OCI-LY7 (cell line): ENCODE data around the gene HSD3B1.

Experiments used
- EZH2phosphoT487 ChIP-seq: fragments of 200-600 bp; sonication (generic); IDR thresholded peaks from 2 replicates; pipeline ENCODE4 v1.6.1; 2018; ENCODE audit warnings: low read depth, borderline replicate concordance, mild to moderate bottlenecking, mixed run types, antibody characterized with exemption, low read length, moderate library complexity, mixed read lengths
- TF ChIP-seq, protein P1 (sequence below): fragments of 200-600 bp; sonication (generic); conservative IDR thresholded peaks from 2 replicates; pipeline ENCODE4 v1.5.1; 2014; ENCODE audit warnings: mild to moderate bottlenecking, antibody characterized with exemption, low read length, moderate library complexity, mixed read lengths

- TF ChIP-seq, protein P1, sequence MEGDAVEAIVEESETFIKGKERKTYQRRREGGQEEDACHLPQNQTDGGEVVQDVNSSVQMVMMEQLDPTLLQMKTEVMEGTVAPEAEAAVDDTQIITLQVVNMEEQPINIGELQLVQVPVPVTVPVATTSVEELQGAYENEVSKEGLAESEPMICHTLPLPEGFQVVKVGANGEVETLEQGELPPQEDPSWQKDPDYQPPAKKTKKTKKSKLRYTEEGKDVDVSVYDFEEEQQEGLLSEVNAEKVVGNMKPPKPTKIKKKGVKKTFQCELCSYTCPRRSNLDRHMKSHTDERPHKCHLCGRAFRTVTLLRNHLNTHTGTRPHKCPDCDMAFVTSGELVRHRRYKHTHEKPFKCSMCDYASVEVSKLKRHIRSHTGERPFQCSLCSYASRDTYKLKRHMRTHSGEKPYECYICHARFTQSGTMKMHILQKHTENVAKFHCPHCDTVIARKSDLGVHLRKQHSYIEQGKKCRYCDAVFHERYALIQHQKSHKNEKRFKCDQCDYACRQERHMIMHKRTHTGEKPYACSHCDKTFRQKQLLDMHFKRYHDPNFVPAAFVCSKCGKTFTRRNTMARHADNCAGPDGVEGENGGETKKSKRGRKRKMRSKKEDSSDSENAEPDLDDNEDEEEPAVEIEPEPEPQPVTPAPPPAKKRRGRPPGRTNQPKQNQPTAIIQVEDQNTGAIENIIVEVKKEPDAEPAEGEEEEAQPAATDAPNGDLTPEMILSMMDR: no peak
- TF ChIP-seq EZH2phosphoT487: no peak
Measured at GRCh38 chr1:119463569-119463968, 43.4 kb upstream of the HSD3B1 start.
